Neural cell (in vitro differentiated cells): Measurements from ENCODE around the gene NFKBIL1. TPM values are rescaled to one million over a fixed set of nuclear protein-coding genes. Genes with fewer than 3 reads are reported as not detected.

Experiments
- H2AFZ ChIP-seq: fragments of 200-600, 300-800 bp; sonication (generic), shearing (Covaris generic); 2 replicates; pipeline ENCODE4 v1.6.0; 2014; ENCODE audit warnings: low read depth, mild to moderate bottlenecking, antibody characterized with exemption, low read length, moderate library complexity
- H3F3A ChIP-seq: fragments of 200-600 bp; shearing (Covaris generic); 2 replicates; pipeline ENCODE4 v1.6.1; 2016; ENCODE audit warnings: mild to moderate bottlenecking, moderate library complexity, mixed read lengths, antibody characterized with exemption, low read length; ENCODE audit not compliant: insufficient read depth, poor library complexity, severe bottlenecking
- H3K27ac ChIP-seq: fragments of 200-600, 300-800 bp; sonication (generic), shearing (Covaris generic); 2 replicates; pipeline ENCODE4 v1.5.1; 2014; ENCODE audit warnings: mild to moderate bottlenecking, low read length, moderate library complexity
- H3K27me3 ChIP-seq: fragments of 300-800, 200-600 bp; sonication (generic), shearing (Covaris generic); 2 replicates; pipeline ENCODE4 v1.6.0; 2014; ENCODE audit warnings: mild to moderate bottlenecking, low read depth, low read length, moderate library complexity; ENCODE audit not compliant: insufficient read depth
- H3K36me3 ChIP-seq: fragments of 300-800, 200-600 bp; sonication (generic), shearing (Covaris generic); 2 replicates; pipeline ENCODE4 v1.5.1; 2014; ENCODE audit warnings: mild to moderate bottlenecking, antibody characterized with exemption, low read length, moderate library complexity; ENCODE audit not compliant: insufficient read depth
- H3K4me2 ChIP-seq: fragments of 300-800, 200-600 bp; sonication (generic), shearing (Covaris generic); 2 replicates; pipeline ENCODE4 v1.6.0; 2014; ENCODE audit warnings: mild to moderate bottlenecking, low read length
- H3K4me3 ChIP-seq: fragments of 300-800, 200-600 bp; sonication (generic), shearing (Covaris generic); 2 replicates; pipeline ENCODE4 v1.5.1; 2014; ENCODE audit warnings: mild to moderate bottlenecking, low read length, moderate library complexity
- H3K79me2 ChIP-seq: fragments of 200-600 bp; shearing (Covaris generic); replicated peaks from 2 replicates; pipeline ENCODE4 v1.6.0; 2014; ENCODE audit warnings: mild to moderate bottlenecking, low read length, moderate library complexity; ENCODE audit not compliant: insufficient read depth
- H3K9ac ChIP-seq: fragments of 300-800, 200-600 bp; sonication (generic), shearing (Covaris generic); 2 replicates; pipeline ENCODE4 v1.6.1; 2016; ENCODE audit warnings: mild to moderate bottlenecking, low read length, mixed read lengths
- H3K9me2 ChIP-seq: fragments of 200-600 bp; shearing (Covaris generic); 2 replicates; pipeline ENCODE4 v1.6.1; 2016; ENCODE audit warnings: mild to moderate bottlenecking, low read length, mixed read lengths; ENCODE audit not compliant: insufficient read depth
- H3K9me3 ChIP-seq: fragments of 200-600, 300-800 bp; sonication (generic), shearing (Covaris generic); 2 replicates; pipeline ENCODE4 v1.6.1; 2016; ENCODE audit warnings: mild to moderate bottlenecking, mixed run types, low read length, moderate library complexity, mixed read lengths
- H4K20me1 ChIP-seq: fragments of 200-600 bp; shearing (Covaris generic); 2 replicates; pipeline ENCODE4 v1.6.1; 2016; ENCODE audit warnings: mild to moderate bottlenecking, mixed run types; ENCODE audit not compliant: insufficient read depth
- CTCF ChIP-seq: fragments of 450-650 bp; IDR thresholded peaks from 2 replicates; pipeline ENCODE4 v1.5.1; 2014; ENCODE audit warnings: antibody characterized with exemption, mild to moderate bottlenecking, moderate library complexity; ENCODE audit not compliant: poor library complexity, severe bottlenecking
- EP300 ChIP-seq: fragments of 450-650 bp; conservative IDR thresholded peaks from 2 replicates; pipeline ENCODE4 v1.6.1; 2014; ENCODE audit warnings: antibody characterized with exemption, mild to moderate bottlenecking, moderate library complexity; ENCODE audit not compliant: poor library complexity, severe bottlenecking
- POLR2AphosphoS5 ChIP-seq: IDR thresholded peaks from 2 replicates; pipeline ENCODE4 v1.6.1; 2012
- RAD21 ChIP-seq: fragments of 450-650 bp; conservative IDR thresholded peaks from 2 replicates; pipeline ENCODE4 v1.6.1; 2014; ENCODE audit warnings: antibody characterized with exemption, mild to moderate bottlenecking, moderate library complexity
- REST ChIP-seq: IDR thresholded peaks from 2 replicates; pipeline ENCODE4 v1.6.1; 2012; ENCODE audit warnings: borderline replicate concordance
- SMC3 ChIP-seq: fragments of 450-650 bp; conservative IDR thresholded peaks from 2 replicates; pipeline ENCODE4 v1.6.1; 2014; ENCODE audit warnings: antibody characterized with exemption, mild to moderate bottlenecking, moderate library complexity; ENCODE audit not compliant: poor library complexity
- polyA plus RNA-seq: library from polyadenylated mRNA; depleted of rRNA; stranded (reverse); fragments of >200 nt; gene quantifications from 2 replicates; pipeline ENCODE4 v1.2.3, GENCODE V29; 2014

The NFKBIL1 gene
- polyA plus RNA-seq, 1 donor from 2014 or later, result 88.7 TPM

GRCh38 chr6:31532644-31533454, 14.6 kb upstream of the NFKBIL1 start:
- TF ChIP-seq EP300, result no peak
- peak; percentile 5 for TF ChIP-seq POLR2AphosphoS5
- no peak overlapping the region for H3K27ac ChIP-seq
- no peak overlapping the region for H3K4me3 ChIP-seq
- no peak overlapping the region for H2AFZ ChIP-seq
- peaks cover 24% of the 10 kb centered on the region for H4K20me1 ChIP-seq
- peaks cover 3% of the 10 kb centered on the region for H3F3A ChIP-seq
- peaks cover 19% of the 10 kb centered on the region for H3K79me2 ChIP-seq
- no peaks in the 10 kb centered on the region for H3K27me3 ChIP-seq
- H3K9me2 ChIP-seq, result no peaks in the 10 kb centered on the region
- no peak overlapping the region for H3K4me2 ChIP-seq
- H3K9me3 ChIP-seq, result no peaks in the 10 kb centered on the region
- no peak overlapping the region for H3K9ac ChIP-seq
- no peaks in the 10 kb centered on the region for H3K36me3 ChIP-seq

GRCh38 chr6:31533455-31533841, 14.0 kb upstream of the NFKBIL1 start:
- Histone ChIP-seq H3K27ac (no peak overlapping the region), H3K9me3 (no peaks in the 10 kb centered on the region), H3K36me3 (no peaks in the 10 kb centered on the region), H3K4me2 (no peak overlapping the region), H3K79me2 (peaks cover 25% of the 10 kb centered on the region), H3K27me3 (no peaks in the 10 kb centered on the region), H3K9ac (no peak overlapping the region), H4K20me1 (peaks cover 28% of the 10 kb centered on the region), H3F3A (peaks cover 2% of the 10 kb centered on the region), H2AFZ (no peak overlapping the region), H3K4me3 (no peak overlapping the region), H3K9me2 (no peaks in the 10 kb centered on the region)
- TF ChIP-seq REST (no peak), SMC3 (no peak), CTCF (no peak), RAD21 (no peak)

GRCh38 chr6:31534011-31534410, 13.4 kb upstream of the NFKBIL1 start:
- H4K20me1 ChIP-seq, result peaks cover 33% of the 10 kb centered on the region
- no peak overlapping the region for H3K9ac ChIP-seq
- no peak overlapping the region for H3K27ac ChIP-seq
- no peaks in the 10 kb centered on the region for H3K27me3 ChIP-seq
- no peaks in the 10 kb centered on the region for H3K9me2 ChIP-seq
- no peak overlapping the region for H2AFZ ChIP-seq
- TF ChIP-seq POLR2AphosphoS5 (no peak), RAD21 (no peak)
- no peaks in the 10 kb centered on the region for H3K9me3 ChIP-seq
- no peak overlapping the region for H3K4me2 ChIP-seq
- no peaks in the 10 kb centered on the region for H3F3A ChIP-seq
- peaks cover 30% of the 10 kb centered on the region for H3K79me2 ChIP-seq
- H3K4me3 ChIP-seq, result no peak overlapping the region
- no peaks in the 10 kb centered on the region for H3K36me3 ChIP-seq
